Vagina (tissue), 2 donors: ENCODE results near the gene STOML1. TPM values are rescaled to one million over a fixed set of nuclear protein-coding genes. Genes with fewer than 3 reads are reported as not detected.
A peak's percentile ranks its signal among the peaks of the same experiment; 100 is the strongest.

Experiments
- DNase-seq, 2 donors: peaks; one replicate each; pipeline ENCODE4 v3.0.0-alpha.2; 2017; ENCODE audit errors: extremely low spot score in 2 of 2
- H3K27ac ChIP-seq: fragments of 200-600 bp; sonication (generic); one replicate; pipeline ENCODE4 v1.5.1; 2019
- H3K27me3 ChIP-seq: fragments of 200-600 bp; sonication (generic); one replicate; pipeline ENCODE4 v1.5.1; 2019
- H3K36me3 ChIP-seq, 2 donors: fragments of 200-600 bp; sonication (generic); one replicate each; pipeline ENCODE4 v1.5.1; 2017 to 2019
- H3K4me1 ChIP-seq: fragments of 200-600 bp; sonication (generic); one replicate; pipeline ENCODE4 v1.5.1; 2019
- H3K4me3 ChIP-seq, 2 donors: fragments of 200-600 bp; sonication (generic); 1 replicate in 1 of 2; 2 replicates in 1 of 2; pipeline ENCODE4 v1.5.1; 2016 to 2019
- H3K9me3 ChIP-seq: fragments of 200-600 bp; sonication (generic); one replicate; pipeline ENCODE4 v1.5.1; 2019
- CTCF ChIP-seq, 3 experiments: fragments of 450-650 bp in 2 of 3; fragments of 200-600 bp in 1 of 3; sonication (generic) in 1 of 3; IDR thresholded peaks; one replicate each; pipeline ENCODE4 v1.5.1; 2017 to 2019; ENCODE audit warnings: antibody characterized with exemption in 3 of 3, mild to moderate bottlenecking in 2 of 3, moderate library complexity in 2 of 3
- POLR2A ChIP-seq, 2 donors: fragments of 450-650 bp; IDR thresholded peaks; one replicate each; pipeline ENCODE4 v1.6.1; 2017; ENCODE audit warnings: antibody characterized with exemption in 2 of 2, mild to moderate bottlenecking in 2 of 2, moderate library complexity in 2 of 2
- POLR2AphosphoS5 ChIP-seq, 2 donors: sonication (generic); formaldehyde crosslinking; IDR thresholded peaks; one replicate each; pipeline ENCODE4 v1.9.0; 2017; ENCODE audit warnings: antibody characterized with exemption in 2 of 2, mild to moderate bottlenecking in 2 of 2, low read depth in 1 of 2; ENCODE audit not compliant: insufficient read depth in 1 of 2
- intact Hi-C: fragments of 100-400 bp; cut with DNase I; formaldehyde crosslinking; loops from one replicate; pipeline ENCODE4 v1.15.1; 2023
- total RNA-seq: library from RNA; depleted of rRNA; stranded (reverse); fragments of >200 nt; gene quantifications from one replicate; pipeline ENCODE4 v1.2.3, GENCODE V29; 2016

The STOML1 gene
- total RNA-seq, 1 donor from 2014 or later: 15.0 TPM

- TF ChIP-seq POLR2AphosphoS5 (IDR thresholded peaks at IDR 0.05; ENCODE audit: insufficient read depth in 1 of 2, low read depth in 1 of 2): peak; percentile 96 to 97
- peak; percentile 69 to 83 (median 80) for TF ChIP-seq CTCF (IDR thresholded peaks at IDR 0.05)
- no peak for TF ChIP-seq POLR2A (IDR thresholded peaks at IDR 0.05)
- Histone ChIP-seq H3K27ac (peak overlapping the region; percentile 92), H3K27me3 (no peaks in the 10 kb centered on the region), H3K4me1 (peaks cover 25% of the 10 kb centered on the region), H3K36me3 (peaks cover 0 to 9% of the 10 kb centered on the region in 2 donors), H3K4me3 (no peak overlapping the region), H3K9me3 (no peaks in the 10 kb centered on the region)
- intact Hi-C loops: loop anchor here (2.0 kb wide), 1 partner anchor 26 kb away; no protein-coding TSS in a partner anchor
- peak in 1 of 2 donors; percentile 98 for DNase-seq
These were observed 41.1 kb downstream of the STOML1 start for GRCh38 chr15:73950831-73951561.

GRCh38 chr15:73950479-73950830 is 41.6 kb downstream of the STOML1 start:
- no peaks in the 10 kb centered on the region for H3K9me3 ChIP-seq
- H3K27ac ChIP-seq: peak overlapping the region; percentile 92
- no peaks in the 10 kb centered on the region for H3K27me3 ChIP-seq
- no peak for DNase-seq
- TF ChIP-seq CTCF (IDR thresholded peaks at IDR 0.05): no peak
- TF ChIP-seq POLR2A (IDR thresholded peaks at IDR 0.05): no peak
- TF ChIP-seq POLR2AphosphoS5 (IDR thresholded peaks at IDR 0.05; ENCODE audit: insufficient read depth in 1 of 2, low read depth in 1 of 2): no peak
- H3K36me3 ChIP-seq: peaks cover 0 to 9% of the 10 kb centered on the region in 2 donors
- peaks cover 25% of the 10 kb centered on the region for H3K4me1 ChIP-seq
- no peak overlapping the region for H3K4me3 ChIP-seq
- intact Hi-C loops: loop anchor here (2.0 kb wide), 1 partner anchor 26 kb away; no protein-coding TSS in a partner anchor

GRCh38 chr15:73949496-73949895 is 42.6 kb downstream of the STOML1 start:
- intact Hi-C loops: no loop called here
- DNase-seq: no peak
- no peaks in the 10 kb centered on the region for H3K27me3 ChIP-seq
- no peak overlapping the region for H3K27ac ChIP-seq
- H3K4me1 ChIP-seq: peaks cover 27% of the 10 kb centered on the region
- no peaks in the 10 kb centered on the region for H3K9me3 ChIP-seq
- peaks cover 0 to 9% of the 10 kb centered on the region in 2 donors for H3K36me3 ChIP-seq
- H3K4me3 ChIP-seq: no peak overlapping the region
- no peak for TF ChIP-seq POLR2AphosphoS5 (IDR thresholded peaks at IDR 0.05; ENCODE audit: insufficient read depth in 1 of 2, low read depth in 1 of 2)
- TF ChIP-seq CTCF (IDR thresholded peaks at IDR 0.05): no peak
- TF ChIP-seq POLR2A (IDR thresholded peaks at IDR 0.05): no peak

- DNase-seq: no peak
- H3K36me3 ChIP-seq: peaks cover 0 to 9% of the 10 kb centered on the region in 2 donors
- intact Hi-C loops: no loop called here
- H3K27me3 ChIP-seq: no peaks in the 10 kb centered on the region
- no peak overlapping the region for H3K4me3 ChIP-seq
- no peak overlapping the region for H3K27ac ChIP-seq
- H3K4me1 ChIP-seq: peaks cover 32% of the 10 kb centered on the region
- TF ChIP-seq POLR2AphosphoS5 (IDR thresholded peaks at IDR 0.05; ENCODE audit: insufficient read depth in 1 of 2, low read depth in 1 of 2) (no peak), POLR2A (IDR thresholded peaks at IDR 0.05) (no peak), CTCF (IDR thresholded peaks at IDR 0.05) (no peak)
- no peaks in the 10 kb centered on the region for H3K9me3 ChIP-seq
These were observed 43.1 kb downstream of the STOML1 start for GRCh38 chr15:73948982-73949381.

- no peak for DNase-seq
- intact Hi-C loops: no loop called here
- H3K27ac ChIP-seq: no peak overlapping the region
- H3K9me3 ChIP-seq: no peaks in the 10 kb centered on the region
- H3K4me3 ChIP-seq: no peak overlapping the region
- H3K27me3 ChIP-seq: no peaks in the 10 kb centered on the region
- H3K36me3 ChIP-seq: peaks cover 0 to 9% of the 10 kb centered on the region in 2 donors
- H3K4me1 ChIP-seq: peaks cover 31% of the 10 kb centered on the region
- TF ChIP-seq CTCF (IDR thresholded peaks at IDR 0.05): no peak
- TF ChIP-seq POLR2A (IDR thresholded peaks at IDR 0.05): no peak
- TF ChIP-seq POLR2AphosphoS5 (IDR thresholded peaks at IDR 0.05; ENCODE audit: insufficient read depth in 1 of 2, low read depth in 1 of 2): no peak
These were observed 43.7 kb downstream of the STOML1 start for GRCh38 chr15:73948396-73948795.
